PC-3 (cell line): ENCODE data around the gene MREG. TPM values are rescaled to one million over a fixed set of nuclear protein-coding genes. Genes with fewer than 3 reads are reported as not detected.

Experiments used
- ATAC-seq: fragments of 200-7000 bp; cut with Tn5 transposase; 2 replicates; pipeline ENCODE4 v1.9.1; 2020; ENCODE audit warnings: mild to moderate bottlenecking, moderate library complexity
- BruUV-seq: library from RNA; stranded (reverse); fragments of 400-500 nt; replicated peaks from 2 replicates; lab custom pipeline; 2021; lab: Mats Ljungman, UMichigan
- CTCF ChIA-PET: fragments of 300-600 bp; sonication (Branson Sonifier 250); formaldehyde crosslinking; loops from one replicate; lab custom pipeline; 2022; ENCODE audit warnings: antibody characterized with exemption; lab: Charles Lee
- POLR2A ChIA-PET: fragments of 300-600 bp; sonication (Branson Sonifier 250); formaldehyde crosslinking; loops from one replicate; lab custom pipeline; 2022; ENCODE audit warnings: antibody characterized with exemption; ENCODE audit not compliant: unreplicated experiment; lab: Charles Lee
- DNase-seq: peaks from one replicate; pipeline ENCODE4 v3.0.0-alpha.2; 2015
- H2AFZ ChIP-seq: fragments of 300-600 bp; sonication (generic); 2 replicates; pipeline ENCODE4 v1.6.0; 2016; ENCODE audit warnings: antibody characterized with exemption, low read length
- H3F3A ChIP-seq: fragments of 300-600 bp; sonication (generic); one replicate; pipeline ENCODE4 v1.6.0; 2017; ENCODE audit warnings: antibody characterized with exemption, low read length, control low read depth, mild to moderate bottlenecking; ENCODE audit not compliant: unreplicated experiment
- H3K27ac ChIP-seq: fragments of 300-600 bp; sonication (generic); 2 replicates; pipeline ENCODE4 v1.5.1; 2016; ENCODE audit warnings: mild to moderate bottlenecking, low read length
- H3K27me3 ChIP-seq: fragments of 300-600 bp; sonication (generic); 2 replicates; pipeline ENCODE4 v1.6.1; 2016; ENCODE audit warnings: low read length, mixed read lengths
- H3K36me3 ChIP-seq: fragments of 300-600 bp; sonication (generic); 2 replicates; pipeline ENCODE4 v1.6.1; 2016; ENCODE audit warnings: low read depth, mixed run types, low read length, mixed read lengths
- H3K4me1 ChIP-seq: fragments of 300-600 bp; sonication (generic); 2 replicates; pipeline ENCODE4 v1.5.1; 2016; ENCODE audit warnings: low read length; ENCODE audit not compliant: insufficient read depth
- H3K4me2 ChIP-seq: fragments of 300-600 bp; sonication (generic); 2 replicates; pipeline ENCODE4 v1.6.0; 2016; ENCODE audit warnings: low read length
- H3K4me3 ChIP-seq: fragments of 300-600 bp; sonication (generic); 2 replicates; pipeline ENCODE4 v1.5.1; 2016; ENCODE audit warnings: mild to moderate bottlenecking, low read length, mixed read lengths
- H3K79me2 ChIP-seq: fragments of 300-600 bp; sonication (generic); 2 replicates; pipeline ENCODE4 v1.6.1; 2017; ENCODE audit warnings: low read length, mixed read lengths
- H3K9ac ChIP-seq: fragments of 300-600 bp; sonication (generic); 2 replicates; pipeline ENCODE4 v1.6.0; 2016; ENCODE audit warnings: mild to moderate bottlenecking, low read length
- H3K9me2 ChIP-seq: fragments of 300-600 bp; sonication (generic); replicated peaks from 2 replicates; pipeline ENCODE4 v1.6.1; 2016; ENCODE audit warnings: mixed run types, low read length, mixed read lengths
- H3K9me3 ChIP-seq: fragments of 300-600 bp; sonication (generic); 2 replicates; pipeline ENCODE4 v1.6.1; 2016; ENCODE audit warnings: low read length, mixed read lengths
- H4K20me1 ChIP-seq: fragments of 300-600 bp; sonication (generic); 2 replicates; pipeline ENCODE4 v1.6.1; 2016; ENCODE audit warnings: low read length, mixed read lengths
- CTCF ChIP-seq: fragments of 300-600 bp; sonication (generic); conservative IDR thresholded peaks from 2 replicates; pipeline ENCODE4 v1.5.1; 2017; ENCODE audit warnings: antibody characterized with exemption, low read depth, mild to moderate bottlenecking, low read length
- EZH2 ChIP-seq: fragments of 300-600 bp; sonication (generic); IDR thresholded peaks from one replicate; pipeline ENCODE4 v1.6.1; 2017; ENCODE audit warnings: antibody characterized with exemption, mild to moderate bottlenecking, low read length; ENCODE audit not compliant: unreplicated experiment
- EZH2phosphoT487 ChIP-seq: fragments of 300-600 bp; sonication (generic); IDR thresholded peaks from 2 replicates; pipeline ENCODE4 v1.6.1; 2018; ENCODE audit warnings: mild to moderate bottlenecking, antibody characterized with exemption, low read length, borderline replicate concordance
- intact Hi-C: fragments of 100-400 bp; cut with micrococcal nuclease; formaldehyde crosslinking; loops from 2 replicates; pipeline ENCODE4 v1.9.0; 2023
- total RNA-seq: library from RNA; depleted of rRNA; stranded (reverse); fragments of >200 nt; gene quantifications from 2 replicates; pipeline ENCODE4 v1.2.3, GENCODE V29; 2014

The MREG gene
- total RNA-seq, 1 experiment from 2014 or later, result 24.4 TPM

GRCh38 chr2:215967590-215968378 lies 45.6 kb downstream of the MREG start:
- H3K4me2 ChIP-seq, result peak overlapping the region; percentile 6; the same call in 1 of the 2 replicates
- no peak overlapping the region for H3K9ac ChIP-seq
- no peak for TF ChIP-seq EZH2
- H3K27ac ChIP-seq, result peak overlapping the region; percentile 40
- H3K79me2 ChIP-seq, result peaks cover 60% of the 10 kb centered on the region
- no peaks in the 10 kb centered on the region for H3K9me2 ChIP-seq
- ATAC-seq (peak; percentile 29; the same call in 1 of the 2 replicates), DNase-seq (peak; percentile 7)
- ChIA-PET CTCF (no interaction called here), POLR2A (no interaction called here)
- H3K4me3 ChIP-seq, result no peak overlapping the region
- intact Hi-C loops, result no loop called here
- no peaks in the 10 kb centered on the region for H4K20me1 ChIP-seq
- 0 out of 2 replicates have a peak, but pooled peaks cover 4% of the 10 kb centered on the region for H3K36me3 ChIP-seq
- no TSS peak for BruUV-seq
- H3K4me1 ChIP-seq, result peaks cover 17% of the 10 kb centered on the region
- H2AFZ ChIP-seq, result no peak overlapping the region
- no peaks in the 10 kb centered on the region for H3K27me3 ChIP-seq
- H3K9me3 ChIP-seq, result no peaks in the 10 kb centered on the region
- H3F3A ChIP-seq, result no peaks in the 10 kb centered on the region

GRCh38 chr2:215966951-215967350 lies 46.4 kb downstream of the MREG start:
- DNase-seq (peak; percentile 68), ATAC-seq (peak; percentile 37; the same call in 1 of the 2 replicates)
- Histone ChIP-seq H3K27me3 (no peaks in the 10 kb centered on the region), H3K9me2 (no peaks in the 10 kb centered on the region), H2AFZ (no peak overlapping the region), H3K4me2 (peak overlapping the region; percentile 6; the same call in 1 of the 2 replicates), H3F3A (no peaks in the 10 kb centered on the region), H3K9ac (no peak overlapping the region), H3K4me3 (no peak overlapping the region), H4K20me1 (no peaks in the 10 kb centered on the region), H3K36me3 (0 out of 2 replicates have a peak, but pooled peaks cover 4% of the 10 kb centered on the region), H3K79me2 (peaks cover 57% of the 10 kb centered on the region), H3K27ac (peak overlapping the region; percentile 40), H3K9me3 (no peaks in the 10 kb centered on the region), H3K4me1 (peaks cover 17% of the 10 kb centered on the region)
- CTCF ChIA-PET, result no interaction called here
- POLR2A ChIA-PET, result no interaction called here
- no TSS peak for BruUV-seq
- no peak for TF ChIP-seq EZH2
- TF ChIP-seq EZH2phosphoT487, result no peak
- TF ChIP-seq CTCF, result no peak
- intact Hi-C loops, result no loop called here

- ChIA-PET CTCF (interaction anchor here (0.6 to 0.7 kb wide), 2 partner anchors 8 to 57 kb away, joined by 4 to 6 read pairs; no protein-coding TSS in a partner anchor), POLR2A (no interaction called here)
- Histone ChIP-seq H3F3A (no peaks in the 10 kb centered on the region), H2AFZ (no peak overlapping the region), H3K36me3 (no peaks in the 10 kb centered on the region), H3K27me3 (no peaks in the 10 kb centered on the region), H3K27ac (no peak overlapping the region), H3K79me2 (peaks cover 51% of the 10 kb centered on the region), H3K9me3 (no peaks in the 10 kb centered on the region), H3K4me1 (peaks cover 17% of the 10 kb centered on the region), H3K4me3 (no peak overlapping the region), H4K20me1 (no peaks in the 10 kb centered on the region), H3K9ac (no peak overlapping the region), H3K9me2 (no peaks in the 10 kb centered on the region), H3K4me2 (no peak overlapping the region)
- TF ChIP-seq EZH2, result no peak
- intact Hi-C loops, result no loop called here
- no TSS peak for BruUV-seq
- DNase-seq (no peak), ATAC-seq (no peak)
Measured at GRCh38 chr2:215966274-215966673, 47.1 kb downstream of the MREG start.
